ENCODE measurements around the gene AP1S2.
"Not testable (repeated sequence)": the region's sequence is repeated elsewhere in the genome, so short reads cannot be mapped to it uniquely, and the experiment has no call there.

AP1S2 gene

GRCh38 chrX:15854712-15855567, at the start of gene AP1S2:
Gene AP1S2, minus strand, starts transcription at chrX:15854813. Its CDS starts 2,289 bp downstream, at chrX:15852524.
- in situ Hi-C loops (cut with MboI; ENCODE audit: low sequenced_read_pairs), result loop anchor here (10.0 kb wide), 1 partner anchor 60 kb away; no protein-coding TSS in a partner anchor

GRCh38 chrX:15903186-15903681, 48.6 kb upstream of the AP1S2 start:
- in situ Hi-C loops (cut with MboI; ENCODE audit: low sequenced_read_pairs), result no loop called here

DNA sequence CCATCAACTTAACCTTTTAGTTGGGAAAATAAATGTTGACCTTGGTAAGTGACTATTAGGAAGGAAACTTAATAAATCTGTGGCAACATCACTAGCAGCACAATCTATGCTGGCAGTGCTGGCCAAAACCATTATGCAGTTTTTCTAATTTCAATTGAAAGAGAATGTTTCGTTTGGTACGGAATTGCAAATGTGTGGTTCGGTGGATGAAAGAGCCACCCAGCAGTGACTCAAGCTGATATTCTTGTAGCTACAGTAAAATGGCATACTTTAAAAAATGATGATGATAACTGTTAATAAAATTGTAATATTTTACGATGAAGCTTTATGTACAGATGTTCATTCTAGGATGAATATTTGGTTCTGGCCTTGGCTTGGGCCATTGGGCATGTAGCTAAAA, 40.7 kb upstream of the AP1S2 start:
- in situ Hi-C loops (cut with MboI; ENCODE audit: low sequenced_read_pairs), result no loop called here

- in situ Hi-C loops (cut with MboI; ENCODE audit: low sequenced_read_pairs), result no loop called here
Observed at GRCh38 chrX:15894724-15895123, 40.1 kb upstream of the AP1S2 start.

DNA sequence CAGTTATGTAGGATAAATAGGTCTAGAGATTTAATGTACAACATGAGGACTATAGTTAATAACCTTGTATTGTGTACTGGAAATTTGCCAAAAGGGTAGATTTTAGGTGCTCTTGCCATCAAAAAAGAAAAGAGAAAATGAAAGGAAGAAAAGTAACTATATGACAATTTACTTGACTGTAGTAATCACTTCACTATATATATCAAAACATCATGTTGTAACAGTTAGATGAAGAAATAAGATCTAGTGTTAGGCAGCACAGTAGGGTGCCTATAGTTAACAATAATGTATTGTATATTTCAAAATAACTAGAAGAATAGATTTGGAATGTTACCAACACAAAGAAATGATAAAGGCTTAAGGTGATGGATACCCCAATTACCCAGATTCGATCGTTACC, 35.9 kb upstream of the AP1S2 start:
- in situ Hi-C loops (cut with MboI; ENCODE audit: low sequenced_read_pairs), result no loop called here

DNA sequence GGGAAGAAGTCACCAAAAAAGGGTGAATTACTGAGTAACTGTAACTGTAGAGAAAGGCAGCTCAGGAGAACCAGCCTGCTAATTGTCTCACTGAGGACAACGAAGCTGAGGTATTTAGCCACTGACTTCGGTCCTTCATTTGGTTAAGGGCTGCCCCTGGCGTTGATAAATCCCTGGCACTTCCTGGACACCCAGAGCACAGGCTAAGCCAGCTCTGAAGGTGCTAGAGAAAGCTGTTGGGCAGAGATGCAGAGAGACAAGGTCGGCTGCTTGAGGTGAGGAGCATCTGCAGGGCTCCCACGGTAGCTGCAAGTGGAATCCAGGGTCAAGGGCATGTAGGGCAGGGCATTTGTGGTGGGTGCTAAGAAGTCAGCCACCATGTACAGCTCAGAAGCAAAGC, 33.4 kb upstream of the AP1S2 start:
- in situ Hi-C loops (cut with MboI; ENCODE audit: low sequenced_read_pairs), result no loop called here

DNA sequence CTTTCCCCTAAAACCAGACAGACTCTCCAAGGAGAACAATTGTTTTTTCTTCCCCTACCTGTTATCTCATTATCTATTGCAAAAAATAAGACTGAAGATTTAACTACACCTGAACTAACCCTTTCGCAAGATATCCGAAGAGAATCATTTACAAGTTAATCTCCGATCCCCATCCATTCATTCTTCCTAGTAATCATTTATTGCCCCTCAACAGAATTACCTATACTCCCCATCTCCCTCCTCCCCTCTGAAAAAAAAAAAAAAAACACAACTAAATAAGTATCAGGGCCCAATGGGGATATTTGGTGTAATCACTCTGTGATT, 28.9 kb upstream of the AP1S2 start:
- in situ Hi-C loops (cut with MboI; ENCODE audit: low sequenced_read_pairs), result no loop called here

- in situ Hi-C loops (cut with MboI; ENCODE audit: low sequenced_read_pairs), result no loop called here
Observed at GRCh38 chrX:15882704-15883539, 28.3 kb upstream of the AP1S2 start.

- in situ Hi-C loops (cut with MboI; ENCODE audit: low sequenced_read_pairs), result no loop called here
Observed at GRCh38 chrX:15881381-15881897, 26.8 kb upstream of the AP1S2 start.

DNA sequence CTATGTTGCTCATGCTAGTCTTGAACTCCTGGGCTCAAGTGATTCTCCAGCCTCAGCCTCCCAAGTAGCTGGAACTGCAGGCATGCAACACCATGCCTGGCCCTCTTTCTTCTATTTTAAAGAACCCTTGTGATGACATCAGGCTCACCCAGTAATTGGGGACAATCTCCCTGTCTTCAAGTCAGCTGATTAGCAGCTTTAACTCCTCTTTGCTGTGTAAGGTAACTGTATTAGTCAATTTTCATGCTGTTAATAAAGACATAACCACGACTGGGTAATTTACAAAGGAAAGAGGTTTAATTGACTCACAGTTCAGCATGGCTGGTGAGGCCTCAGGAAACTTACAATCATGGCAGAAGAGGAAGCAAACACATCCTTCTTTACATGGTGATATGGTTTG, 23.3 kb upstream of the AP1S2 start:
- in situ Hi-C loops (cut with MboI; ENCODE audit: low sequenced_read_pairs), result not testable (repeated sequence)

GRCh38 chrX:15877380-15877779, 22.8 kb upstream of the AP1S2 start:
- in situ Hi-C loops (cut with MboI; ENCODE audit: low sequenced_read_pairs), result no loop called here

- in situ Hi-C loops (cut with MboI; ENCODE audit: low sequenced_read_pairs), result no loop called here
Observed at GRCh38 chrX:15874672-15875071, 20.1 kb upstream of the AP1S2 start.

GRCh38 chrX:15873566-15873965, 19.0 kb upstream of the AP1S2 start:
- in situ Hi-C loops (cut with MboI; ENCODE audit: low sequenced_read_pairs), result no loop called here

DNA sequence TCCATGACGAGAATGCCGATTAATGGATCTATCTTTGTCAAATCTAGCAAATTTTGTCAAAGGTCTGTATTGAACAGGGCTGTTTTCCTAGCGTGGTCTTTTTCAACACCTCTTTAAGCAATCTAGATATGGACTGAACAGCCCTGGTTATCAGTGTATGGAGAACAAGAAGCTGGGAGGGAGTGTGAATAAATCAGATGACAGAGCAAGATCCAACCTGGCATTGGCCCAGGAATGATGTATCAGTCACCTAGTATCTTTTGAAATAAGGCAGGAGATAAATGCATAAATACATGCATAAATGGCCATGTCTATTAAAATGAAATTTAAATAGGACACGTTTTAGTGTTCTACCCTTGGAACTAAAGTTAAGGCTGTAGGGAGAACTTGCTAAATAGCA, 15.7 kb upstream of the AP1S2 start:
- in situ Hi-C loops (cut with MboI; ENCODE audit: low sequenced_read_pairs), result no loop called here

DNA sequence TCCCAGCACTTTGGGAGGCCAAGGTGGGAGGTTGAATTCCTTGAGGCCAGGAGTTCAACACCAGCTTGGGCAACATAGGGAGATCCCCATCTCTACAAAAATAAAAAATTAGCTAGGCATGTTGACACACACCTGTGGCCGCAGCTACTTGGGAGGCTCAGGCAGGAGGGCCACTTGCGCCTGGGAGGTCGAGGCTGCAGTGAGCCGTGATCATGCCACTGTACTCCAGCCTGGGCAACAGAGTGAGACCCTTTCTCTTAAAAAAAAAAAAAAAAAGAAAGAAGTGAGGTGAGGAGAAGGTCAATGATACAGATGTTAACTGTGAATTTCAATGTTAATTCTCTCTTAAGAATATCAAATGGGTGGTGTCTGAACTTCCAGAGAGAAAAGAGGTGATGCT, 15.1 kb upstream of the AP1S2 start:
- in situ Hi-C loops (cut with MboI; ENCODE audit: low sequenced_read_pairs), result no loop called here

DNA sequence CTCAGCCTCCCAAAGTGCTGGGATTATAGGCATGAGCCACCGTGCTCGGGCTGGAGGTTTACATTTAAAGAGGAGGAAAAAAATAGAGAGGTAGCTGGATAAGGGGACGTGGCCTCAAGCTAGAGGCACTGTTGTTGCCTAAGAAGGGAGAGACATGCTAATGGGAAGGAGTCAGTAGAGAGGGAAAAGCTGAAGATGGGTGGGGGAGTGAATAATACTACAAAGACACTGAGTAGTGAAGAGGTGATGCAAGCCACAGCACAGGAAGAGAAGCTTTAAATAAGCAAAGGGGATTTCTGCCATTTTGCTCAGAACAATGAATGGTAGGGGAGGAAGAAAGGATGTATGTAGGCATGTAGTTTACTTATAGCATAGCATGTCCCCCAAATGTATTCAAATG, 11.5 kb upstream of the AP1S2 start:
- in situ Hi-C loops (cut with MboI; ENCODE audit: low sequenced_read_pairs), result no loop called here

GRCh38 chrX:15864629-15865028, 10.0 kb upstream of the AP1S2 start:
- in situ Hi-C loops (cut with MboI; ENCODE audit: low sequenced_read_pairs), result no loop called here

GRCh38 chrX:15864023-15864422, 9.4 kb upstream of the AP1S2 start:
- in situ Hi-C loops (cut with MboI; ENCODE audit: low sequenced_read_pairs), result no loop called here

DNA sequence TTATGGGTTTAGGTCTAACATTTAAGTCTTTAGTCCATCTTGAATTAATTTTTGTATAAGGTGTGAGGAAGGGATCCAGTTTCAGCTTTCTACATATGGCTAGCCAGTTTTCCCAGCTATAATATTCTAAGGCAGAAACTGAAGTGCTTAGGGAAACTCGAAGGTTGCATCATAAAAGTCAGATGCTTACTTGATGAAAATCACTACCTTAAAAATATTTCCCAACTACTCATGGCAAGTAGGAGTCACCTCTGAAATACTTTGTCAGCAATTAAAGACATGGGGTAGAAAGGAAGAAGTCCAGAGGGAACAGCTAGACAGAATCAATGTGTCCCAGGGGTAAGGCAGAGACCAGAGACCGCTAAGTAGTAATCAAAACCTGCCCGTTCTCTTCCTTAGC, 6.3 kb upstream of the AP1S2 start:
- in situ Hi-C loops (cut with MboI; ENCODE audit: low sequenced_read_pairs), result no loop called here

DNA sequence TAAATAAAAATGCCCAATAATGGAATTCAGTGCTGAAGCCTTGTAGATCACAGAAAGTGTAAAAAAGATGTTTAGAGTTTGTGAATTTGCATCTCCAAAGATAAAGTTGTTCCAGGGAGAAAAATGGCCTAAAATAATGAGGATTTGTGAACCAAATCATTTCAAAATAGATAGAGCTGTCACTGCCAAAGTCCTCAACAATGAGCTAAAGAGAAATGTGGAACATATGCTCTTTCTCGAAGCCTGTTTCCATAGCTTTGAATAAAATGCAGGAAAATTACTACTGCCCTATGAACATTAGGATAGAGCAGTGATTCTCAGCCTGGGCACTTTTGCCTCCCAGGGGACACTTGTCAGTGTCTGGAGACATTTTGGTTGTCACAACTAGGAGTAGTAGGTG, 3.4 kb upstream of the AP1S2 start:
- in situ Hi-C loops (cut with MboI; ENCODE audit: low sequenced_read_pairs), result loop anchor here (10.0 kb wide), 1 partner anchor 57 kb away; no protein-coding TSS in a partner anchor

DNA sequence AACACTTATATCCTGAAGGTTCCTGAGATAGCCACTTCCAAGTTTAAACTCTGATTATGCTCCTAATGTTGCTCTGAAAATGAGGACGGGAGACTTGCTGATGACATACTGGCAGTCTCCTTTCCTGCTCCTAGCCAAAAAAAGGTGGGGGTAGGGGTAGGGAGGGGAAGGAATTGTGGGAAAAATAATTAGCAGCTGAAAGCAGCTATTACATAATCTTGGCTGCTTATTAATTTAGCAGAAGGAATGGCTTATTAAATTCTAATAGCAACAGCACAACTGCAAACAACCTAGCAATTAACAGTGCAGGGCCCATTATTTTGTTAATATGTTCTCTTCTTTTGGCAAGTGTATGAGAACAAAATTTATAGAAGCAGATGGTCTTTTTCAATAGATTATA, 2.0 kb upstream of the AP1S2 start:
- in situ Hi-C loops (cut with MboI; ENCODE audit: low sequenced_read_pairs), result loop anchor here (10.0 kb wide), 1 partner anchor 58 kb away; no protein-coding TSS in a partner anchor

DNA sequence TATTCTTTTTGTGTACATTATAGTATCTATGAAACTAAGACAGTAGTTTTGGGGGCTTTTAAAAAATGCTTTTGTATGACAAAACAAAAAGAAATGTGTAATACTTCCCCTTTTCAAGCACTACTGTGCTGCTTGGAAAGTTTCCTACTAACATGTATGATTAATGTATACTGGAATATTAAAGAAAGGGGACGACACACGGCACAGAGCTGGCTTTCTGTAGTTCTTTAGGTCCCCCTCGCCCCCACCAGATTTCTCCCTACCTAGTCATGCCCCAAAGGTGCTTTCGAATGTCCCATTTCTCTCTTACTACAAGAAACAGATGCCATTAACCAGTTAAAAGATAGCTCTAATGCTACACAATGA, 1.6 kb upstream of the AP1S2 start:
- in situ Hi-C loops (cut with MboI; ENCODE audit: low sequenced_read_pairs), result loop anchor here (10.0 kb wide), 1 partner anchor 59 kb away; no protein-coding TSS in a partner anchor

Measured in HL-60/S4 treated with phorbol 12-myristate 13-acetate at 8.2 ng/mL for 4 days and 3 days (cell line).